ENCODE results near the gene ARCN1. TPM values are rescaled to one million over a fixed set of nuclear protein-coding genes. Genes with fewer than 3 reads are reported as not detected.

ARCN1 gene
- total and polyA plus RNA-seq, 2 donors (not counting 1 experiment from before 2014, with no cell fraction given) = 116 to 387 TPM

DNA sequence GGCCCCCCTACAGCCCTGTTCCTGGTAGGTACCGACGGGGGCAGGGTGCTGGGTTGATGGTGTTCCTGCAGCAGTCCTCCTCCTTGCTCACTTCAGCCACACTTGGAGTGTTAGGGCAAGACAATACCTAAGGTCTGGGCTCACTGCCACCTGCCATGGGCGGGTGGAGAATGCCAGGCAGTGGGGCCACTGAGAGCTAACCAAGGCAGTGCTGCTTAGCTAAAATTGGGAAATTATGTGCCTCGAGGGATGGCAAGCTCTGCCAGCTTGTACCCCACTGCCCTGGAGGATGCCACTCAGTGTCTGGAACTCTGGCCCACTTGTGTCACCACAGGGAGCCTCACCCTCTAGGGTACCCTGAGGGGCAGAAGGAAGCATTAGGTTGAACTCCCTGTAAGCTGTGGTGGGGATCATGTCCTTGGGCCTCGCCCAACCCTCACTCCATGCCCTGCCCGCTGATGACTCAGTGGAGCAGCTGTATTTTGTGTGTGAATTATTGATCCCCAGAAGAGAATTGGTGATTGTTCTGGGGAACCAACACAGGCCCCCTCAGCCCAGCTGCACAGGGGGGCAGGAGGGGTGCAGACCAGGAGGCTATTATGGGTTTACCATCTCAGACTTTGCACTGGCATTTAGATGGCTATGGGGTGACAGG is 53.0 kb downstream of the ARCN1 start:
- no peak for TF ChIP-seq EZH2 (IDR thresholded peaks at IDR 0.05; ENCODE audit: low read length, missing control alignments)
- TF ChIP-seq, protein P1, sequence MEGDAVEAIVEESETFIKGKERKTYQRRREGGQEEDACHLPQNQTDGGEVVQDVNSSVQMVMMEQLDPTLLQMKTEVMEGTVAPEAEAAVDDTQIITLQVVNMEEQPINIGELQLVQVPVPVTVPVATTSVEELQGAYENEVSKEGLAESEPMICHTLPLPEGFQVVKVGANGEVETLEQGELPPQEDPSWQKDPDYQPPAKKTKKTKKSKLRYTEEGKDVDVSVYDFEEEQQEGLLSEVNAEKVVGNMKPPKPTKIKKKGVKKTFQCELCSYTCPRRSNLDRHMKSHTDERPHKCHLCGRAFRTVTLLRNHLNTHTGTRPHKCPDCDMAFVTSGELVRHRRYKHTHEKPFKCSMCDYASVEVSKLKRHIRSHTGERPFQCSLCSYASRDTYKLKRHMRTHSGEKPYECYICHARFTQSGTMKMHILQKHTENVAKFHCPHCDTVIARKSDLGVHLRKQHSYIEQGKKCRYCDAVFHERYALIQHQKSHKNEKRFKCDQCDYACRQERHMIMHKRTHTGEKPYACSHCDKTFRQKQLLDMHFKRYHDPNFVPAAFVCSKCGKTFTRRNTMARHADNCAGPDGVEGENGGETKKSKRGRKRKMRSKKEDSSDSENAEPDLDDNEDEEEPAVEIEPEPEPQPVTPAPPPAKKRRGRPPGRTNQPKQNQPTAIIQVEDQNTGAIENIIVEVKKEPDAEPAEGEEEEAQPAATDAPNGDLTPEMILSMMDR (conservative IDR thresholded peaks at IDR 0.05 in 1 of 2, IDR thresholded peaks at IDR 0.05 in 1 of 2; ENCODE audit: low read depth in 1 of 2, low read length in 2 of 2) = no peak
- Histone ChIP-seq H4K20me1 (ENCODE audit: control insufficient read depth, extremely low read depth, insufficient read depth, low read length) (no peaks in the 10 kb centered on the region), H3K4me1 (ENCODE audit: control insufficient read depth, extremely low read depth, insufficient read depth, low read length) (peaks cover 23% of the 10 kb centered on the region), H3K27ac (ENCODE audit: insufficient read depth, low read length) (no peak overlapping the region), H3K36me3 (ENCODE audit: control insufficient read depth, insufficient read depth, low read length) (peaks cover 33% of the 10 kb centered on the region), H3K9me3 (ENCODE audit: control insufficient read depth, insufficient read depth, low read depth, low read length) (no peaks in the 10 kb centered on the region), H3K4me2 (ENCODE audit: extremely low read depth, insufficient read depth, low read length) (no peak overlapping the region), H3K9ac (ENCODE audit: insufficient read depth, low read length) (no peak overlapping the region), H3K79me2 (ENCODE audit: control insufficient read depth, insufficient read depth, low read length) (peaks cover 24% of the 10 kb centered on the region), H3K27me3 (ENCODE audit: control insufficient read depth, insufficient read depth, low read length) (no peaks in the 10 kb centered on the region), H2AFZ (ENCODE audit: low read length) (no peak overlapping the region), H3K4me3 (replicated peaks in 1 of 4; ENCODE audit: control extremely low read depth in 1 of 4, insufficient read depth in 1 of 4, low read depth in 3 of 4, low read length in 4 of 4) (no peak overlapping the region)
- no peak for DNase-seq (ENCODE audit: low read depth in 2 of 2)

DNA sequence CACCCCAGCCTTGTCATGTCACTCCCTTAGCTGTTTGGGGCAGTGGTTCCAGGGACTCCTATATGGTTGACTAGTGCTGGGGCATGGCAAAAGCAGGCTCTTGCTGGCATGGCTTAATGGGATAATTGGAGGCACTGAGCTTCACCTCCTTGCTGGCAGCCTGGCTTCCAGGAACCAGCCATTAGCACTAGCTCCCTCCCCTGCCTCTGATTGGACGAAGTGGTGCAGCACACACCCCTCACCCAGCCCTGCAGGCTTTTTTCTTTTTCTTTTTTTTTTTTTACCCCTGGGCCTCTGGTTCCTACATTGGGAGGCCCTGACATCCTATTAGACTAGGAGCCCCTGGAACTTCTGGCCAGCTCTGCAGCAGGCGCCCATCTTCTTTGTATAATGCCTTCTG is 53.8 kb downstream of the ARCN1 start:
- H3K27ac ChIP-seq (ENCODE audit: insufficient read depth, low read length) = no peak overlapping the region
- no peak overlapping the region for H3K9ac ChIP-seq (ENCODE audit: insufficient read depth, low read length)
- peaks cover 21% of the 10 kb centered on the region for H3K79me2 ChIP-seq (ENCODE audit: control insufficient read depth, insufficient read depth, low read length)
- no peaks in the 10 kb centered on the region for H3K9me3 ChIP-seq (ENCODE audit: control insufficient read depth, insufficient read depth, low read depth, low read length)
- peaks cover 40% of the 10 kb centered on the region for H3K36me3 ChIP-seq (ENCODE audit: control insufficient read depth, insufficient read depth, low read length)
- no peak overlapping the region for H3K4me2 ChIP-seq (ENCODE audit: extremely low read depth, insufficient read depth, low read length)
- H2AFZ ChIP-seq (ENCODE audit: low read length) = no peak overlapping the region
- H4K20me1 ChIP-seq (ENCODE audit: control insufficient read depth, extremely low read depth, insufficient read depth, low read length) = no peaks in the 10 kb centered on the region
- no peak overlapping the region for H3K4me3 ChIP-seq (replicated peaks in 1 of 4; ENCODE audit: control extremely low read depth in 1 of 4, insufficient read depth in 1 of 4, low read depth in 3 of 4, low read length in 4 of 4)
- H3K27me3 ChIP-seq (ENCODE audit: control insufficient read depth, insufficient read depth, low read length) = no peaks in the 10 kb centered on the region
- DNase-seq (ENCODE audit: low read depth in 2 of 2) = no peak
- no peak for TF ChIP-seq EZH2 (IDR thresholded peaks at IDR 0.05; ENCODE audit: low read length, missing control alignments)
- TF ChIP-seq, protein P1 (conservative IDR thresholded peaks at IDR 0.05 in 1 of 2, IDR thresholded peaks at IDR 0.05 in 1 of 2; ENCODE audit: low read depth in 1 of 2, low read length in 2 of 2) = no peak
- H3K4me1 ChIP-seq (ENCODE audit: control insufficient read depth, extremely low read depth, insufficient read depth, low read length) = peaks cover 16% of the 10 kb centered on the region

DNA sequence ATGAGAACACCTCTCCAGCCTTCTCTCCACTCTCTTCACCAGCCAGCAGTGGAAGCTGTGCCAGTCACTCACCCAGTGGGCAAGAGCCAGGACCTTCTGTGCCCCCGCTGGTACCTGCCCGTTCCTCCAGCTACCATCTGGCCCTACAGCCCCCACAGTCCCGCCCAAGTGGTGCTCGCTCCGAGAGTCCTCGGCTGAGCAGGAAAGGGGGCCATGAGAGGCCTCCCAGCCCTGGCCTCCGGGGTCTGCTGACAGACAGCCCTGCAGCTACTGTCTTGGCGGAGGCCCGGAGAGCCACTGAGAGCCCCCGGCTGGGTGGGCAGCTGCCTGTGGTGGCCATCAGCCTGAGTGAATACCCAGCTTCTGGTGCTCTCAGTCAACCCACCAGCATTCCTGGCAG is 55.4 kb downstream of the ARCN1 start:
- Histone ChIP-seq H3K4me3 (replicated peaks in 1 of 4; ENCODE audit: control extremely low read depth in 1 of 4, insufficient read depth in 1 of 4, low read depth in 3 of 4, low read length in 4 of 4) (no peak overlapping the region), H3K27me3 (ENCODE audit: control insufficient read depth, insufficient read depth, low read length) (no peaks in the 10 kb centered on the region), H3K36me3 (ENCODE audit: control insufficient read depth, insufficient read depth, low read length) (peaks cover 51% of the 10 kb centered on the region), H3K4me2 (ENCODE audit: extremely low read depth, insufficient read depth, low read length) (no peak overlapping the region), H3K27ac (ENCODE audit: insufficient read depth, low read length) (no peak overlapping the region), H3K9me3 (ENCODE audit: control insufficient read depth, insufficient read depth, low read depth, low read length) (no peaks in the 10 kb centered on the region), H3K4me1 (ENCODE audit: control insufficient read depth, extremely low read depth, insufficient read depth, low read length) (peaks cover 7% of the 10 kb centered on the region), H3K79me2 (ENCODE audit: control insufficient read depth, insufficient read depth, low read length) (peaks cover 12% of the 10 kb centered on the region), H2AFZ (ENCODE audit: low read length) (no peak overlapping the region), H4K20me1 (ENCODE audit: control insufficient read depth, extremely low read depth, insufficient read depth, low read length) (no peaks in the 10 kb centered on the region), H3K9ac (ENCODE audit: insufficient read depth, low read length) (no peak overlapping the region)
- no peak for DNase-seq (ENCODE audit: low read depth in 2 of 2)
- TF ChIP-seq, protein P1 (conservative IDR thresholded peaks at IDR 0.05 in 1 of 2, IDR thresholded peaks at IDR 0.05 in 1 of 2; ENCODE audit: low read depth in 1 of 2, low read length in 2 of 2) = no peak
- no peak for TF ChIP-seq EZH2 (IDR thresholded peaks at IDR 0.05; ENCODE audit: low read length, missing control alignments)
